ENCODE measurements around the gene SHMT1.

Gene SHMT1

DNA sequence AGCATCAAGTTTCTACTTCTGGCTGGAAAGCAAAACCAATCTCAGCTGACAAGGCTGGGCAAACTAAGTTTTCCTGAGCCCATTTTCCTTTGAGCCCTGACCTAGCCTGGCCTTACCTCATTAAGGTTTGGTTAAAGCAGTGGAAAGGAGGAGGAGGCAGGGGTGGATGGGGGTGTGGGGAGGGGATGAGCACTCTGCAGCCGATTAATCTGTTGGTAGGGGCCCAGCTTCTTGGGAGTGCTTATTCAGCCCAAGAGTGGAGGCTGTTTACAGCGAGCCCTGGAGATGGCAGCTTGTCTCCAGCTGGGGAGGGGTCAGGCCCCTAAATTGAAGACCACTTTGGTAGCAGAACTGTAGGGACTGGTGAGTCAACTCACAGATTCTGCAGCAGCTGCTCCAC, 36.3 kb downstream of the SHMT1 start:
- TF ChIP-seq, protein P1, sequence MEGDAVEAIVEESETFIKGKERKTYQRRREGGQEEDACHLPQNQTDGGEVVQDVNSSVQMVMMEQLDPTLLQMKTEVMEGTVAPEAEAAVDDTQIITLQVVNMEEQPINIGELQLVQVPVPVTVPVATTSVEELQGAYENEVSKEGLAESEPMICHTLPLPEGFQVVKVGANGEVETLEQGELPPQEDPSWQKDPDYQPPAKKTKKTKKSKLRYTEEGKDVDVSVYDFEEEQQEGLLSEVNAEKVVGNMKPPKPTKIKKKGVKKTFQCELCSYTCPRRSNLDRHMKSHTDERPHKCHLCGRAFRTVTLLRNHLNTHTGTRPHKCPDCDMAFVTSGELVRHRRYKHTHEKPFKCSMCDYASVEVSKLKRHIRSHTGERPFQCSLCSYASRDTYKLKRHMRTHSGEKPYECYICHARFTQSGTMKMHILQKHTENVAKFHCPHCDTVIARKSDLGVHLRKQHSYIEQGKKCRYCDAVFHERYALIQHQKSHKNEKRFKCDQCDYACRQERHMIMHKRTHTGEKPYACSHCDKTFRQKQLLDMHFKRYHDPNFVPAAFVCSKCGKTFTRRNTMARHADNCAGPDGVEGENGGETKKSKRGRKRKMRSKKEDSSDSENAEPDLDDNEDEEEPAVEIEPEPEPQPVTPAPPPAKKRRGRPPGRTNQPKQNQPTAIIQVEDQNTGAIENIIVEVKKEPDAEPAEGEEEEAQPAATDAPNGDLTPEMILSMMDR (conservative IDR thresholded peaks at IDR 0.05; ENCODE audit: low read length) = no peak
- TF ChIP-seq EZH2phosphoT487 (IDR thresholded peaks at IDR 0.05; ENCODE audit: borderline replicate concordance) = no peak
- Histone ChIP-seq H3K9me3 (ENCODE audit: insufficient read depth, low read depth, low read length) (no peaks in the 10 kb centered on the region), H3K27me3 (ENCODE audit: insufficient read depth, low read length, poor library complexity, severe bottlenecking) (no peaks in the 10 kb centered on the region), H3K4me3 (ENCODE audit: low read length, poor library complexity, severe bottlenecking) (no peak overlapping the region), H3F3A (ENCODE audit: low read depth) (no peaks in the 10 kb centered on the region), H3K36me3 (ENCODE audit: insufficient read depth, low read length) (peaks cover 25% of the 10 kb centered on the region), H3K9me2 (replicated peaks; ENCODE audit: low read depth, low read length) (no peaks in the 10 kb centered on the region), H4K20me1 (ENCODE audit: insufficient read depth, low read length, poor library complexity, severe bottlenecking) (no peaks in the 10 kb centered on the region), H3K4me2 (ENCODE audit: low read depth, low read length, poor library complexity, severe bottlenecking) (no peak overlapping the region), H3K79me2 (ENCODE audit: insufficient read depth, low read length) (no peaks in the 10 kb centered on the region; the same call in 1 of the 2 replicates), H3K4me1 (ENCODE audit: insufficient read depth, low read length, poor library complexity, severe bottlenecking) (no peaks in the 10 kb centered on the region), H2AFZ (ENCODE audit: low read length) (no peak overlapping the region), H3K9ac (ENCODE audit: low read depth, low read length, poor library complexity, severe bottlenecking) (no peak overlapping the region)

GRCh38 chr17:18326572-18326971, 36.8 kb downstream of the SHMT1 start:
- no peak overlapping the region for H3K9ac ChIP-seq (ENCODE audit: low read depth, low read length, poor library complexity, severe bottlenecking)
- no peak overlapping the region for H2AFZ ChIP-seq (ENCODE audit: low read length)
- TF ChIP-seq EZH2phosphoT487 (IDR thresholded peaks at IDR 0.05; ENCODE audit: borderline replicate concordance) = no peak
- H3K4me3 ChIP-seq (ENCODE audit: low read length, poor library complexity, severe bottlenecking) = no peak overlapping the region
- no peaks in the 10 kb centered on the region for H3F3A ChIP-seq (ENCODE audit: low read depth)
- H3K4me1 ChIP-seq (ENCODE audit: insufficient read depth, low read length, poor library complexity, severe bottlenecking) = no peaks in the 10 kb centered on the region
- no peaks in the 10 kb centered on the region for H3K9me2 ChIP-seq (replicated peaks; ENCODE audit: low read depth, low read length)
- no peaks in the 10 kb centered on the region; the same call in 1 of the 2 replicates for H3K79me2 ChIP-seq (ENCODE audit: insufficient read depth, low read length)
- no peaks in the 10 kb centered on the region for H3K9me3 ChIP-seq (ENCODE audit: insufficient read depth, low read depth, low read length)
- no peaks in the 10 kb centered on the region for H4K20me1 ChIP-seq (ENCODE audit: insufficient read depth, low read length, poor library complexity, severe bottlenecking)
- no peaks in the 10 kb centered on the region for H3K27me3 ChIP-seq (ENCODE audit: insufficient read depth, low read length, poor library complexity, severe bottlenecking)
- no peak overlapping the region for H3K4me2 ChIP-seq (ENCODE audit: low read depth, low read length, poor library complexity, severe bottlenecking)
- peaks cover 20% of the 10 kb centered on the region; the same call in 1 of the 2 replicates for H3K36me3 ChIP-seq (ENCODE audit: insufficient read depth, low read length)

DNA sequence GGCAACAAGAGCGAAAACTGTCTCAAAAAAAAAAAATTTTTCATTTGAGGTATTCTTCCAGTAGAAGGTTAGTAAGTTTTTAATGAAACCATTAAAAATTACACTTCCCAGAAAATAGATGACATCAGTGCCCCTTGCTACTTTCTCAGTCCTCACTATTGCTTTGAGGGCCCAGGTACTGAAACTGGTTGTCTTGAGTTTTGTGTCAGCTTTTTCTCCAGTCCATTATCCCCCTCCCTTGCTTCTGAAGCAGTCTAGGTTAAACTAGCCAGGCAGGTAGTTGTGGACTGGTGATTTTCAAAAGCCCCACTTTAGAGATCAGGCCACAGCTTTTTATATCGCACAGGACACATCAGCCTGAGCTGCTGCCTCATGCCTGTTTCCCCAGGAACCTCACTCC, 37.3 kb downstream of the SHMT1 start:
- no peak overlapping the region for H3K4me3 ChIP-seq (ENCODE audit: low read length, poor library complexity, severe bottlenecking)
- no peaks in the 10 kb centered on the region; the same call in 1 of the 2 replicates for H3K79me2 ChIP-seq (ENCODE audit: insufficient read depth, low read length)
- no peaks in the 10 kb centered on the region for H3K27me3 ChIP-seq (ENCODE audit: insufficient read depth, low read length, poor library complexity, severe bottlenecking)
- peaks cover 20% of the 10 kb centered on the region; the same call in 1 of the 2 replicates for H3K36me3 ChIP-seq (ENCODE audit: insufficient read depth, low read length)
- TF ChIP-seq, protein P1 (conservative IDR thresholded peaks at IDR 0.05; ENCODE audit: low read length) = no peak
- TF ChIP-seq EZH2phosphoT487 (IDR thresholded peaks at IDR 0.05; ENCODE audit: borderline replicate concordance) = no peak
- H3K9ac ChIP-seq (ENCODE audit: low read depth, low read length, poor library complexity, severe bottlenecking) = no peak overlapping the region
- no peaks in the 10 kb centered on the region for H4K20me1 ChIP-seq (ENCODE audit: insufficient read depth, low read length, poor library complexity, severe bottlenecking)
- H3K9me3 ChIP-seq (ENCODE audit: insufficient read depth, low read depth, low read length) = no peaks in the 10 kb centered on the region
- H3K9me2 ChIP-seq (replicated peaks; ENCODE audit: low read depth, low read length) = no peaks in the 10 kb centered on the region
- no peaks in the 10 kb centered on the region for H3F3A ChIP-seq (ENCODE audit: low read depth)
- H3K4me2 ChIP-seq (ENCODE audit: low read depth, low read length, poor library complexity, severe bottlenecking) = no peak overlapping the region
- no peak overlapping the region for H2AFZ ChIP-seq (ENCODE audit: low read length)
- H3K4me1 ChIP-seq (ENCODE audit: insufficient read depth, low read length, poor library complexity, severe bottlenecking) = no peaks in the 10 kb centered on the region
